ENCODE data around the gene NF1.
"Not testable (repeated sequence)": the region's sequence is repeated elsewhere in the genome, so short reads cannot be mapped to it uniquely, and the experiment has no call there.

The NF1 gene

GRCh38 chr17:31381165-31381668 is 286.4 kb downstream of the NF1 start:
- H3K4me3 ChIP-seq (ENCODE audit: low read depth, low read length): no peak overlapping the region
- no peak for DNase-seq (ENCODE audit: low read depth)
- no peak for TF ChIP-seq POLR2A (IDR thresholded peaks at IDR 0.05; ENCODE audit: extremely low read depth, insufficient read length)
- TF ChIP-seq CTCF (IDR thresholded peaks at IDR 0.05; ENCODE audit: low read depth, low read length): no peak
- no peak for TF ChIP-seq MYC (IDR thresholded peaks at IDR 0.05; ENCODE audit: low read depth, low read length)
- TF ChIP-seq, protein P1, sequence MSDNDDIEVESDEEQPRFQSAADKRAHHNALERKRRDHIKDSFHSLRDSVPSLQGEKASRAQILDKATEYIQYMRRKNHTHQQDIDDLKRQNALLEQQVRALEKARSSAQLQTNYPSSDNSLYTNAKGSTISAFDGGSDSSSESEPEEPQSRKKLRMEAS (IDR thresholded peaks at IDR 0.05; ENCODE audit: low read depth, low read length): no peak

GRCh38 chr17:31382668-31383275 is 288.0 kb downstream of the NF1 start:
- H3K4me3 ChIP-seq (ENCODE audit: low read depth, low read length); DNase-seq (ENCODE audit: low read depth): not testable (repeated sequence)

DNA sequence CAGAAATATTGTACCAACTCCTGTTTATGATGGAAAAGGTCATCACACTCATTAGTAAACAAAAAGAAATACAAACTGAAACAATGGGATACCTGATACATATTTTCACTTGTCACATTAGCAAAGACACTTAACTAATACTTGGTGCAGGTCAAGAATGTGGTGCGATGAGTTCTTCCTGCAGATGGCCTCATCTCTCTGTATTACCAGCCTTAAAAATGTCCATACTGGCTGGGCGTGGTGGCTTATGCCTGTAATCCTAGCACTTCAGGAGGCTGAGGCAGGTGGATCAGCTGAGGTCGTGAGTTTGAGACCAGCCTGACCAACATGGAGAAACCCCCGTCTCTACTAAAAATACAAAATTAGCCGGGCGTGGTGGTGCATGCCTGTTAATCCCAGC is 288.7 kb downstream of the NF1 start:
- peak; percentile 32 for DNase-seq (ENCODE audit: low read depth)
- not testable (repeated sequence) for H3K4me3 ChIP-seq (ENCODE audit: low read depth, low read length)

- TF ChIP-seq CTCF (IDR thresholded peaks at IDR 0.05; ENCODE audit: low read depth, low read length): no peak
- no peak for TF ChIP-seq MYC (IDR thresholded peaks at IDR 0.05; ENCODE audit: low read depth, low read length)
- TF ChIP-seq, protein P1 (IDR thresholded peaks at IDR 0.05; ENCODE audit: low read depth, low read length): no peak
- no peak for TF ChIP-seq POLR2A (IDR thresholded peaks at IDR 0.05; ENCODE audit: extremely low read depth, insufficient read length)
- no peak overlapping the region for H3K4me3 ChIP-seq (ENCODE audit: low read depth, low read length)
- DNase-seq (ENCODE audit: low read depth): no peak
Observed at GRCh38 chr17:31385428-31386285, 290.9 kb downstream of the NF1 start.

GRCh38 chr17:31386542-31387075 is 291.8 kb downstream of the NF1 start:
- no peak overlapping the region for H3K4me3 ChIP-seq (ENCODE audit: low read depth, low read length)
- TF ChIP-seq POLR2A (IDR thresholded peaks at IDR 0.05; ENCODE audit: extremely low read depth, insufficient read length): no peak
- no peak for TF ChIP-seq MYC (IDR thresholded peaks at IDR 0.05; ENCODE audit: low read depth, low read length)
- TF ChIP-seq CTCF (IDR thresholded peaks at IDR 0.05; ENCODE audit: low read depth, low read length): no peak
- TF ChIP-seq, protein P1 (IDR thresholded peaks at IDR 0.05; ENCODE audit: low read depth, low read length): no peak
- DNase-seq (ENCODE audit: low read depth): no peak

- DNase-seq (ENCODE audit: low read depth): no peak
- TF ChIP-seq POLR2A (IDR thresholded peaks at IDR 0.05; ENCODE audit: extremely low read depth, insufficient read length) (no peak), MYC (IDR thresholded peaks at IDR 0.05; ENCODE audit: low read depth, low read length) (no peak), CTCF (IDR thresholded peaks at IDR 0.05; ENCODE audit: low read depth, low read length) (no peak)
- TF ChIP-seq, protein P1 (IDR thresholded peaks at IDR 0.05; ENCODE audit: low read depth, low read length): no peak
- no peak overlapping the region for H3K4me3 ChIP-seq (ENCODE audit: low read depth, low read length)
Observed at GRCh38 chr17:31387438-31387837, 292.7 kb downstream of the NF1 start.

All from NB4 (cell line).